Measurements from ENCODE around the gene SLC17A5. TPM values are rescaled to one million over a fixed set of nuclear protein-coding genes. Genes with fewer than 3 reads are reported as not detected.
"Not testable (repeated sequence)": the region's sequence is repeated elsewhere in the genome, so short reads cannot be mapped to it uniquely, and the experiment has no call there.

Gene SLC17A5
- total RNA-seq, 2 experiments from 2014 or later = 7.4 to 9.6 TPM

GRCh38 chr6:73562558-73562957 is 91.2 kb downstream of the SLC17A5 start:
- H3K9me2 ChIP-seq (ENCODE audit: insufficient read depth, low read length) = no peaks in the 10 kb centered on the region
- H3K9me3 ChIP-seq (ENCODE audit: low read length) = no peaks in the 10 kb centered on the region
- no peak overlapping the region for H3K27ac ChIP-seq (ENCODE audit: low read depth, low read length, poor library complexity, severe bottlenecking)
- peaks cover 12% of the 10 kb centered on the region for H3K4me1 ChIP-seq (ENCODE audit: insufficient read depth, low read length, poor library complexity, severe bottlenecking)
- no peak for DNase-seq (ENCODE audit: low spot score)
- H4K20me1 ChIP-seq (ENCODE audit: insufficient read depth, low read length) = no peaks in the 10 kb centered on the region
- no peak overlapping the region for H3K4me2 ChIP-seq (ENCODE audit: low read length)
- CTCF ChIA-PET (ENCODE audit: unreplicated experiment) = no interaction called here
- no peak for TF ChIP-seq EZH2phosphoT487 (IDR thresholded peaks at IDR 0.05; ENCODE audit: borderline replicate concordance, low read depth, low read length)
- TF ChIP-seq, protein P1, sequence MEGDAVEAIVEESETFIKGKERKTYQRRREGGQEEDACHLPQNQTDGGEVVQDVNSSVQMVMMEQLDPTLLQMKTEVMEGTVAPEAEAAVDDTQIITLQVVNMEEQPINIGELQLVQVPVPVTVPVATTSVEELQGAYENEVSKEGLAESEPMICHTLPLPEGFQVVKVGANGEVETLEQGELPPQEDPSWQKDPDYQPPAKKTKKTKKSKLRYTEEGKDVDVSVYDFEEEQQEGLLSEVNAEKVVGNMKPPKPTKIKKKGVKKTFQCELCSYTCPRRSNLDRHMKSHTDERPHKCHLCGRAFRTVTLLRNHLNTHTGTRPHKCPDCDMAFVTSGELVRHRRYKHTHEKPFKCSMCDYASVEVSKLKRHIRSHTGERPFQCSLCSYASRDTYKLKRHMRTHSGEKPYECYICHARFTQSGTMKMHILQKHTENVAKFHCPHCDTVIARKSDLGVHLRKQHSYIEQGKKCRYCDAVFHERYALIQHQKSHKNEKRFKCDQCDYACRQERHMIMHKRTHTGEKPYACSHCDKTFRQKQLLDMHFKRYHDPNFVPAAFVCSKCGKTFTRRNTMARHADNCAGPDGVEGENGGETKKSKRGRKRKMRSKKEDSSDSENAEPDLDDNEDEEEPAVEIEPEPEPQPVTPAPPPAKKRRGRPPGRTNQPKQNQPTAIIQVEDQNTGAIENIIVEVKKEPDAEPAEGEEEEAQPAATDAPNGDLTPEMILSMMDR (conservative IDR thresholded peaks at IDR 0.05; ENCODE audit: low read length) = no peak
- BruUV-seq (replicated peaks) = no TSS peak
- H3K79me2 ChIP-seq (ENCODE audit: insufficient read depth, low read depth, low read length) = no peaks in the 10 kb centered on the region
- H2AFZ ChIP-seq (ENCODE audit: low read length) = no peak overlapping the region
- H3K4me3 ChIP-seq (ENCODE audit: low read depth, low read length, poor library complexity, severe bottlenecking) = no peak overlapping the region
- no peaks in the 10 kb centered on the region for H3K36me3 ChIP-seq (ENCODE audit: insufficient read depth, low read length)
- intact Hi-C loops (cut with micrococcal nuclease; ENCODE audit: unreplicated experiment) = no loop called here
- POLR2A ChIA-PET = interaction anchor here (0.6 to 0.7 kb wide), 3 partner anchors 13 to 124 kb away, joined by 3 to 5 read pairs (median 3); no protein-coding TSS in a partner anchor

GRCh38 chr6:73560853-73561407 is 92.9 kb downstream of the SLC17A5 start:
- no TSS peak for BruUV-seq (replicated peaks)
- Histone ChIP-seq H3K4me2 (ENCODE audit: low read length) (peak overlapping the region; percentile 44), H4K20me1 (ENCODE audit: insufficient read depth, low read length) (no peaks in the 10 kb centered on the region), H3K36me3 (ENCODE audit: insufficient read depth, low read length) (no peaks in the 10 kb centered on the region), H3K4me3 (ENCODE audit: low read depth, low read length, poor library complexity, severe bottlenecking) (no peak overlapping the region), H3K79me2 (ENCODE audit: insufficient read depth, low read depth, low read length) (no peaks in the 10 kb centered on the region), H3K9me2 (ENCODE audit: insufficient read depth, low read length) (no peaks in the 10 kb centered on the region), H2AFZ (ENCODE audit: low read length) (peak overlapping the region; percentile 83), H3K27ac (ENCODE audit: low read depth, low read length, poor library complexity, severe bottlenecking) (no peak overlapping the region), H3K4me1 (ENCODE audit: insufficient read depth, low read length, poor library complexity, severe bottlenecking) (peaks cover 12% of the 10 kb centered on the region), H3K9me3 (ENCODE audit: low read length) (no peaks in the 10 kb centered on the region)
- TF ChIP-seq, protein P1 (conservative IDR thresholded peaks at IDR 0.05; ENCODE audit: low read length) = no peak
- no peak for TF ChIP-seq EZH2phosphoT487 (IDR thresholded peaks at IDR 0.05; ENCODE audit: borderline replicate concordance, low read depth, low read length)
- CTCF ChIA-PET (ENCODE audit: unreplicated experiment) = no interaction called here
- intact Hi-C loops (cut with micrococcal nuclease; ENCODE audit: unreplicated experiment) = no loop called here
- DNase-seq (ENCODE audit: low spot score) = no peak
- POLR2A ChIA-PET = interaction anchor here (0.5 to 2.0 kb wide), 4 partner anchors 12 to 38 kb away, joined by 3 to 9 read pairs (median 3); no protein-coding TSS in a partner anchor

DNA sequence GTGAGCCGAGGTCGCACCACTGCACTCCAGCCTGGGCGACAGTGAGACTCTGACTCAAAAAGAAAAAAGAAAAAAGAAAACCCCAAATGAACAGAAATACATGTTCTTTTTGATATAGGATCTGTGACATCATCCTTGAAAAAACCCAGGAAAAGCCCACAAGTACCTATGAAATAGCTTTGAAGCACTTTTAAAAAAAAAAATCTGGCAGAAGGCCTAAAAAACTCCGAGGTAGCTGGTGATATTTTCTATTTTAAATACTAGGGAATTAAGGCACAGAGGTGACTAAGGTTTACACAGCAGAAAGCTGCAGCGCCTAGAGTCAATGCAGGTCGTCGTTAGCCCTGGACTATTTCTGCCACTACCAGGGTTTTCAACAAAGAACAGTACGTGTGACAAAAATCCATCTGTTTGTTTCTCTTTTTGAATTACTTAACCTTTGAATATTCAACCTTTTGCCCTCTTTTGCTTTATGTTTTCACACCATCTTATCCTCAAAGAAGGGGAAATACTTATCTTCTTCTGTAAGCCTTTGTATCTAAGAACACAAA is 93.5 kb downstream of the SLC17A5 start:
- Histone ChIP-seq H3K4me3 (ENCODE audit: low read depth, low read length, poor library complexity, severe bottlenecking) (no peak overlapping the region), H3K79me2 (ENCODE audit: insufficient read depth, low read depth, low read length) (no peaks in the 10 kb centered on the region), H3K4me2 (ENCODE audit: low read length) (peak overlapping the region; percentile 44), H3K4me1 (ENCODE audit: insufficient read depth, low read length, poor library complexity, severe bottlenecking) (peaks cover 12% of the 10 kb centered on the region), H3K27ac (ENCODE audit: low read depth, low read length, poor library complexity, severe bottlenecking) (no peak overlapping the region), H3K36me3 (ENCODE audit: insufficient read depth, low read length) (no peaks in the 10 kb centered on the region), H3K9me3 (ENCODE audit: low read length) (no peaks in the 10 kb centered on the region), H3K9me2 (ENCODE audit: insufficient read depth, low read length) (no peaks in the 10 kb centered on the region), H2AFZ (ENCODE audit: low read length) (peak overlapping the region; percentile 83), H4K20me1 (ENCODE audit: insufficient read depth, low read length) (no peaks in the 10 kb centered on the region)
- CTCF ChIA-PET (ENCODE audit: unreplicated experiment) = no interaction called here
- TF ChIP-seq, protein P1 (conservative IDR thresholded peaks at IDR 0.05; ENCODE audit: low read length) = no peak
- no peak for TF ChIP-seq EZH2phosphoT487 (IDR thresholded peaks at IDR 0.05; ENCODE audit: borderline replicate concordance, low read depth, low read length)
- DNase-seq (ENCODE audit: low spot score) = no peak
- intact Hi-C loops (cut with micrococcal nuclease; ENCODE audit: unreplicated experiment) = no loop called here
- BruUV-seq (replicated peaks) = no TSS peak
- POLR2A ChIA-PET = interaction anchor here (0.5 to 2.0 kb wide), 3 partner anchors 12 to 56 kb away, joined by 3 to 9 read pairs (median 3); no protein-coding TSS in a partner anchor

- H3K9me3 ChIP-seq (ENCODE audit: low read length); H2AFZ ChIP-seq (ENCODE audit: low read length); BruUV-seq (replicated peaks); H3K79me2 ChIP-seq (ENCODE audit: insufficient read depth, low read depth, low read length); H3K9me2 ChIP-seq (ENCODE audit: insufficient read depth, low read length); H3K36me3 ChIP-seq (ENCODE audit: insufficient read depth, low read length); H3K4me3 ChIP-seq (ENCODE audit: low read depth, low read length, poor library complexity, severe bottlenecking); H3K27ac ChIP-seq (ENCODE audit: low read depth, low read length, poor library complexity, severe bottlenecking); H4K20me1 ChIP-seq (ENCODE audit: insufficient read depth, low read length); H3K4me2 ChIP-seq (ENCODE audit: low read length); intact Hi-C loops (cut with micrococcal nuclease; ENCODE audit: unreplicated experiment); DNase-seq (ENCODE audit: low spot score): not testable (repeated sequence)
- CTCF ChIA-PET (ENCODE audit: unreplicated experiment) = interaction anchor here (1.0 to 1.2 kb wide), 2 partner anchors 14 to 17 kb away, joined by 3 to 4 read pairs; no protein-coding TSS in a partner anchor
- H3K4me1 ChIP-seq (ENCODE audit: insufficient read depth, low read length, poor library complexity, severe bottlenecking) = peaks cover 12% of the 10 kb centered on the region
- POLR2A ChIA-PET = interaction anchor here (1.1 to 1.7 kb wide), 4 partner anchors 16 to 67 kb away, joined by 3 to 4 read pairs (median 3); no protein-coding TSS in a partner anchor
These were observed 94.4 kb downstream of the SLC17A5 start for GRCh38 chr6:73559399-73559794.
